ENCODE results near the gene EFCAB8.

DNA sequence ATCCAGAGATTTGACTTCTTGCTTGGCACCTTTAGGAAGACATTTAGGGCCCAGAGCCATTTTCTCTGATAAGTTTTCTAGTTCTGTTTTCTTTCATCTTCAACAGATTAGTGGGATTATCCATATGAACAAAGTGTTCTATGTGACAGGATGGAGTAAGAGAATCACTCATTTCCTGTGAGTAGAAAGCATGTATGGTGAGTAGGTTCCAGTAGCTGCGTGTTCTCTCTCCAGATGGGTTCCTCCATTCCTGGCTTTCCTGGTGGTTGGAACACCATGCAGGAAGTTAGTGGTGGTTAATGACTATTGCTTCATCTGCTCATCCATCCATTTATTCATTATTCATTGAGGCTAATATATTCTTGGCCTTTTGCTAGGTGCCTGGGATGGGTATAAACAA is 54.0 kb downstream of the EFCAB8 start:
- TF ChIP-seq, protein P1, sequence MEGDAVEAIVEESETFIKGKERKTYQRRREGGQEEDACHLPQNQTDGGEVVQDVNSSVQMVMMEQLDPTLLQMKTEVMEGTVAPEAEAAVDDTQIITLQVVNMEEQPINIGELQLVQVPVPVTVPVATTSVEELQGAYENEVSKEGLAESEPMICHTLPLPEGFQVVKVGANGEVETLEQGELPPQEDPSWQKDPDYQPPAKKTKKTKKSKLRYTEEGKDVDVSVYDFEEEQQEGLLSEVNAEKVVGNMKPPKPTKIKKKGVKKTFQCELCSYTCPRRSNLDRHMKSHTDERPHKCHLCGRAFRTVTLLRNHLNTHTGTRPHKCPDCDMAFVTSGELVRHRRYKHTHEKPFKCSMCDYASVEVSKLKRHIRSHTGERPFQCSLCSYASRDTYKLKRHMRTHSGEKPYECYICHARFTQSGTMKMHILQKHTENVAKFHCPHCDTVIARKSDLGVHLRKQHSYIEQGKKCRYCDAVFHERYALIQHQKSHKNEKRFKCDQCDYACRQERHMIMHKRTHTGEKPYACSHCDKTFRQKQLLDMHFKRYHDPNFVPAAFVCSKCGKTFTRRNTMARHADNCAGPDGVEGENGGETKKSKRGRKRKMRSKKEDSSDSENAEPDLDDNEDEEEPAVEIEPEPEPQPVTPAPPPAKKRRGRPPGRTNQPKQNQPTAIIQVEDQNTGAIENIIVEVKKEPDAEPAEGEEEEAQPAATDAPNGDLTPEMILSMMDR (IDR thresholded peaks at IDR 0.05) = no peak
- TF ChIP-seq POLR2A (IDR thresholded peaks at IDR 0.05) = no peak

Data from heart left ventricle (tissue), 13 donors.